GM21423 (cell line): ENCODE data around the gene GINS2.

Experiments
- ATAC-seq: cut with Tn5 transposase; IDR thresholded peaks from one replicate; pipeline ENCODE4 v1.9.1; 2021; ENCODE audit warnings: mild to moderate bottlenecking, moderate library complexity; ENCODE audit not compliant: unreplicated experiment

The GINS2 gene

GRCh38 chr16:85690469-85691064 lies 1.8 kb upstream of the GINS2 start:
- ATAC-seq: no peak

- no peak for ATAC-seq
These were observed 1.2 kb upstream of the GINS2 start for GRCh38 chr16:85689950-85690320.

GRCh38 chr16:85689285-85689949 lies 663 bp upstream of the GINS2 start:
- no peak for ATAC-seq

GRCh38 chr16:85687651-85688471 lies 893 bp downstream of the GINS2 start:
- ATAC-seq: no peak

DNA sequence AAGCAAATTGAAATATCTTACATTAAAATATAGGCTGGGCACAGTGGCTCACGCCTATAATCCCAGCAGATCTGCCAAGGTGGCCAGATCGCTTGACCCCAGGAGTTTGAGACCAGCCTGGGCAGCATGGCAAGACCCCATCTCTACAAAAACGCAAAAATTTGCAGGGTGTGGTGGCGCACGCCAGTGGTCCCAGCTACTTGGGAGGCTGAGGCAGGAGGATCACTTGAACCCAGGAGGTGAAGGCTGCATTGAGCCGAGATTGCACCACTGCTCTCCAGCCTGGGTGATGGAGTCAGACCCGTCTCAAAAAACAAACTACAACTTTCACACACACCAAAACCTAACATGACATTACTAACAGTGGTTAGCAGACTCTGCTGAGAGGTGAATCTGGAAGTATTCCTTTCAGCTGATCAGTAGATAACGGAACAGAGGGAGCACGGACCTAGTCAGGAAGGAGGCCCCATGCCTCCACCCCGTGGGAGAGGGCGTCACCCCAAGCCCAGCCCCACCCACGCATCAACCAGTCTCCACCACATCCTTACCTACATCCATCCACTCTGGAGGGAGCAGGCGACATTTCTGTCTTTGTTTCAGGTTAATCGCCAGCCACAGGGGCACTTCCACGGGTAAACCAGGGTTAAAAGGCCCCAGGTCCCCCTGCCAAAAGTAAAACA lies 1.7 kb downstream of the GINS2 start:
- ATAC-seq: no peak

DNA sequence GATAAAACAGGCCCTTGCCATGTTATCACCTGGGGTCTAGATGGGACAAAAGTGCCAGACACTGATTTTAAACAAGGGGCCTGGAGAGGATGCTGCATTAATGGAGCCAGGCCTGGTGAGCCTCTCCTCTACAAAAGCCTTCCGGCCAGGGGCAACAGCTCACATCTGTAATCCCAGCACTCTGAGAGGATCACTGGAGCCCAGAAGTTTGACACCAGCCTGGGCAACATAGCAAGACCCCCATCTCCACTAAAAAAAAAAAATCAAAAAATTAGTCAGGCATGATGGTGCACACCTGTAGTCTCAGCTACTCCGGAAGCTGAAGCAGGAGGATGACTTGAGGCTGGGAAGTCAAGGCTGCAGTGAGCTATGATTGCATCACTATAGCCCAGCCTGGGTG lies 3.5 kb downstream of the GINS2 start:
- no peak for ATAC-seq

- no peak for ATAC-seq
These were observed 5.4 kb downstream of the GINS2 start for GRCh38 chr16:85683363-85683762.

DNA sequence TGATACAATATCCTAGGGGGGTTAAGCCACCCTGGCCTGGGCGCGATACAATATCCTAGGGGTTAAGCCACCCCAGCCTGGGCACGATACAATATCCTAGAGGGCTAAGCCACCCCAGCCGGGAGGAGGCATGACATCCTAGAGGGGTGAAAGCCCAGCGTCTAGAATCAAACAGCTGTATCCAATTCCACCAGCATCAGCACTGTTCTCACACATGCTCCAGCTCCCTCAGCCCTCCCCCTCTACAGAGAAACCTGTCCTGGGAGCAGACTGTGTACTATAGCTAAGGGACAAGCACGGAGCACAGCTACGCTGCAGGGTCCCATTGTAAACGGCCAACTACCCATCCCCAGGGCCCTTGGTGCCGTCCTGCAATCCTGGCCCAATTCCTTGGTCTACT lies 6.2 kb downstream of the GINS2 start:
- no peak for ATAC-seq

- ATAC-seq: no peak
These were observed 7.5 kb downstream of the GINS2 start for GRCh38 chr16:85681255-85681654.

DNA sequence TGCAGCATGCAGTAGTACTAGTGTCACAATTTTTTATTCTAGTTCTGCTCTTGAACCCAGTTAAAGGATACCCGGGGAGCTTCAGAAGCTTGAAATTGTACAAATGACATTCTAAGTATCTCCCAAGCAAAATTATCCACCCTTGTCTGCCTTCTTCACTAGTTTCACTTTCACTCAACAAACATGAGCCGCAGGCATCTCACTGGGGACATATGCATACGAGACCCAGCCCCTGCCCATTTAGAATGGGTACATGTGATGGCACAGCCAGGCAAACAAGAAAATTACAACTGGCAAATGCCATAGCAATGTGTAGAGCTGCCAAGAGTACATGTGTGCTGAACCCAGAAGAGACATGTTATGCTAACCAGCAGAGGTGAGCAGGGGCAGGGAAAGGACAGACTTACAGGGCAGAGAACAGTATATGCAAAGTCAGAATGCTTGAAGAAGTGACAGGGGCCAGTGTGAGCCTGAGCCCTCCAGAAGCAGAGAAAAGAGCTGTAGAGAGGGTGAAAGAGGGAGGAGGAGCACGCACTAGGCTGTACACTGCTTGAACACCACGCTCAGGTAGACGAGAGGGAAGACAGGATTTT lies 8.3 kb downstream of the GINS2 start:
- ATAC-seq: no peak

DNA sequence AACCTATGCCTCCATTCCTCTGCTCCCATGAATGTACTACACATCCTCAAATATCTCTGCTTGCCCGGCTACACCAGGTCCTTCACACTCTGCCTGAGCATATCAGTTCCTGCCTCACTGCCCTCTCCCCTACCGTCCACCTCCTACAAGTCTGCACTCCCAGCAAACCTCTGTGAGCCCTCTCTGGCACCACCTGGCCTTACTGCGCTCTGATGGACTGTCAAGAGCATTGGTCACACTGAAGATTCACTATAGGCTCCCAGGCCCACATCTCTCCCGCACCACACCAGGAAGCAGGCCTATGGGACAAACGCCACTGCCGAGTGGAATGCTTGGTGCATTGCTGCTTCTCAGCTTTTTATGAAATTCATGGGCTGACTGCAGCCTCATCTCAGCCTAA lies 8.9 kb downstream of the GINS2 start:
- no peak for ATAC-seq

- ATAC-seq: no peak
These were observed 9.9 kb downstream of the GINS2 start for GRCh38 chr16:85678821-85679220.

DNA sequence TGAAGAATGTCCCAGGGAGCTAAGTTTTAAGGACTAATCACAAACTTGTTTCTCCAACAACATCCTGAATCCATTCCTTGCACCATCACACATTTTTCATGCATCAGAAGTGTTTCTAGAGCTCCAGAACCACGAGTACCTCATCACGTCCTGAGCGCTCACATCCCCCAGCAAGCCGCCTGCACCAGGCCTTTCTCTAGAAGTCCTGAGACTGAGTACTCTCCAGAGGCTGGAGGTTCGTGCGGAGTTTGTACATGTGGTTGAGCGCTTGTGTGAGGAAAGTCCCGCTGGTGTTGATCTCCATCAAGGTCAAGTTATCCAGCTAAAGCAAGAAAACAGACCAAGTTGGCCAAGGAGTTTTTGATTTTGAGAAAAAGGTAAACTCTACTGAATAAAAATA lies 10.7 kb downstream of the GINS2 start:
- no peak for ATAC-seq

DNA sequence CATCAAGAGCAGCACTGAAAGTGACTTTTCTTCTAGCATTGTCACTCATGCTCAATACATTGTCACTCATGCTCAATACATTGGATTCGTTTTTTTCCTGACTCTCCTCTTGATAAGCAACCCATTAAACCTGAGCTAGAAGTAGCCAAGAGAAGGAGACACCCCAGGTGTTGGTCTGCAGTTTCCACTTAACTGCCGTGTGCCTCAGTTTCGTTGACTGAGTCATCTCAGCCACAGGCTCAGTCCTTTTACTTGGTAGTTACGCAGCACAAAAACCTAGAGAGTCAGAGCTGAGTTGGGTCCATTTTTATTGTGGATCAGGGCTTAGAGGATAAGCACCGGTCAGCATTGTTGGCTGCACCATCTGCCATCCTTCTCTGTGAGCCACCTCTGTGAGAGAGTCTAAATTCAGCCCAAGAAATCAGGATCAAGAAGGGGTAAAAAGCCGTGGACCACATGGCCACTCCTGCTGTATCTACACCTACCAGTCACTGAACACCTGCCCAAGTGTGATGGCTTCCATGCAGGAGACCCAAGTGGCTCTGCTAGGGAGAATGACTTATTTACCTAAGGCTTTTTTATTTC lies 11.3 kb downstream of the GINS2 start:
- ATAC-seq: no peak

DNA sequence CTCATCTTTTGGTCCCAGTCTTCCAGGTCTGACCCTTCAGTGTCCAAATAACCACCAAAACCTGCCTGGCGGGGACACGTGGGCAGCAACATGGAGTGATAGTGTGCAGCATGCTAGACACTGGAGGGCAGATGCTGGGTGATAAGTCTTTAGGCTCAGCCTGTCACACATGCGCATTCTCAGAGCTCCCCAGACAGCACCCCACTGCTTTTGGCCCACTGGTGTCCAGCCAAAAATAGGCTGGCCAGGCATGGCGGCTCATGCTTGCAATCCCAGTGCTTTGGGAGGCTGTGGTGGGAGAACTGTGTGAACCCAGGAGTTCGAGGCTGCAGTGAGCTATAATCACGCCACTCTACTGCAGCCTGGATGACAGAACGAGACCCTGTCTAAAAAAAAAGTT lies 12.3 kb downstream of the GINS2 start:
- ATAC-seq: no peak

- no peak for ATAC-seq
These were observed 13.4 kb downstream of the GINS2 start for GRCh38 chr16:85675251-85675874.

GRCh38 chr16:85674828-85675227 lies 13.9 kb downstream of the GINS2 start:
- no peak for ATAC-seq

DNA sequence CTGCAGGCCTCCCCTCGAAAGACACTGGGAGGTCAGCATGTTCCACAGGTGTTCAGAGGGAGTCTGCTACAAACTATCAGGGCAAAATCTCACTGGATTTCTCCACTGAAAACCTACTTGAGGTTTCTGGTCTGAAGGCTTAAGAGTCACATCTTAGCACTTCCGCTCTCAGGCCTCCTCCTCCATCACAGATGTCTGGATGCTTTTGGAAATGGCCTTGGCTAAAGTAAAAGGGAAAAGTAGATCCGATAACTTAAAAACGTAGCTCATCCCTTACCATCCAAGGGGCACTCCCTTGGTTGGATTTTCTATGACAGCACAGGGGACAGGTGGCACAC lies 14.4 kb downstream of the GINS2 start:
- no peak for ATAC-seq

DNA sequence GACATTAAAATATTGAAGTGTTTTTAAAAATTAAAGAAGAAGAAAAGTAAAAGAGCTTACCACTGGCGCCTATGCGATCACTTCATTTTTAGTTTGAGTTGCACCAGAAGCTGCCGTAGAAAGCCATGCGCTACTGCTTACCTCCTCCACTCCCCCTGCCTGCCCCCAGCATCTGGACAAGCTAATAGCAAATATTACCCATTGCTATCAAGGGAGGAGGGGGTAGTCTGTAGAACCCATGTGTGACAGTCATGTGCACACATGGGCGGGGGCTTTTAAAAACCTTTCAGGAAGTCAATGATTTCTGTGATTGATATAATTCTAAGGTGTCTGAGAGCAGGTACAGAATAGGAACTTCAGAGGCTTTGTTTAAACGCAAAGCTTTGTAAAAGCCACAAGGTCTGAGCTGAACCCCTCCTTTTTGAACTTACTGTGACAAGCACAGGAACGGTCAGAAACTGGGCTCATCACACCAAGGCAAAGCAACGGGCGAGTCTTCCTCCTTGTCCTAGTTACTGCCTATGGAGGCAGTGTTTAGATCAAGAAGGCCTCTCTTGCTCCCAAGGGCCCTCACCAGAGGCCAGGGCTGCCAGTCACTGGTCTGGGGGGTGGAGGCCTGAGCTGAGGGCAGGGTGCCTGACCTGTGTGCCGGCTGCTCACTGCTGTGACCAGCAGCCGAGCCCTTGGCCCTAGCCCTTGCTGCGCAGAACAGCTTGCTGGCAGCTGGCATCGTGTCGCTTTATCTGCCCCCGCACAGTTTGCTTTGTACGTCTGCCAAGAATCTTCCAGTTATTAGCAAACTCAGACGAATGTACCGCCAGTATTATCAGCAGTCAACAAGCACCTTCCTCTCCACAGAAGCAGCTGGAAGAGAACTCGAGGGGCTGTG lies 15.0 kb downstream of the GINS2 start:
- ATAC-seq: no peak

DNA sequence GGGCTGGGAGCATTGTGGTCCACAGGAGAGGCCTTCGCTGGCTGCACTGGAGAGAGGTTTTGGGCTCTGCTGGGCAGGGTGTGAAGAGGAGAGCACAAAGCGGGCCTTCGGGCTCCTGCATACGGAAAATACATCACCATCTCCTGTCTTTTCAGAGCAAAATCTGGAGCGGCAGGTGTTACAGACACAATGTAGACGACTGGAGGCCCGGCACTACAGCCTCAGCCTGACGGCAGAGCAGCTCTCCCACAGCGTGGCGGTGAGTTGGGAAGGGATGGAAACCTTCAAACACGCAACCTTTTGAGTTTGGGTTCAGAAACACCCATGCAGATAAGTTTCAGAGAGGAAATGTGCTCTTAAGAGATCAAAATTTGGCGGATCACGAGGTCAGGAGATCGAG lies 17.9 kb downstream of the GINS2 start:
- ATAC-seq: no peak
